Activated CD8-positive, alpha-beta memory T cell treated with anti-CD3 and anti-CD28 coated beads for 24 hours (primary cell): Measurements from ENCODE around the gene CENPP.

ENCODE experiments used
- DNase-seq: peaks from one replicate; pipeline ENCODE4 v3.0.0-alpha.2; 2020

CENPP gene

GRCh38 chr9:92513349-92513748 is 187.6 kb downstream of the CENPP start:
- no peak for DNase-seq

GRCh38 chr9:92514635-92515034 is 188.9 kb downstream of the CENPP start:
- no peak for DNase-seq

GRCh38 chr9:92516521-92516920 is 190.8 kb downstream of the CENPP start:
- DNase-seq: no peak

- DNase-seq: no peak
Observed at GRCh38 chr9:92517046-92517445, 191.3 kb downstream of the CENPP start.

DNA sequence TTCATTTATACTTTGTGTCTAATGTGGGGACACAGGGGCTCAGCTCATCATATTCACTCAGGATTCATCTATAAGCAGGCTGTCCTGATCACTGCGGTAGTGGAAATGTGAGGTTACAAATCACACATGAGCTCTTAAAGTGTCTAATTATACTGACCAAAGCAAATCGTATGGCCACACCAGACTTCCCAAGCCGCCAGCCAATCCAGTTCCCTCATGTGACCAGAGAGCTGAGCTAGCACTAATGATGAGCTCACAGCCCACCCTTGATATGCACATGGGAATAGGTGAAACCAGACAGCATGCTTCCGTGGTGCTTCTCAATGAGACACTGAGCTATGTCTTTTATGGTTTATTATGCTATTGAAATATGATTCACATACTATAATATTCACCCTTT is 192.4 kb downstream of the CENPP start:
- no peak for DNase-seq

- DNase-seq: no peak
Observed at GRCh38 chr9:92520837-92521236, 195.1 kb downstream of the CENPP start.

DNA sequence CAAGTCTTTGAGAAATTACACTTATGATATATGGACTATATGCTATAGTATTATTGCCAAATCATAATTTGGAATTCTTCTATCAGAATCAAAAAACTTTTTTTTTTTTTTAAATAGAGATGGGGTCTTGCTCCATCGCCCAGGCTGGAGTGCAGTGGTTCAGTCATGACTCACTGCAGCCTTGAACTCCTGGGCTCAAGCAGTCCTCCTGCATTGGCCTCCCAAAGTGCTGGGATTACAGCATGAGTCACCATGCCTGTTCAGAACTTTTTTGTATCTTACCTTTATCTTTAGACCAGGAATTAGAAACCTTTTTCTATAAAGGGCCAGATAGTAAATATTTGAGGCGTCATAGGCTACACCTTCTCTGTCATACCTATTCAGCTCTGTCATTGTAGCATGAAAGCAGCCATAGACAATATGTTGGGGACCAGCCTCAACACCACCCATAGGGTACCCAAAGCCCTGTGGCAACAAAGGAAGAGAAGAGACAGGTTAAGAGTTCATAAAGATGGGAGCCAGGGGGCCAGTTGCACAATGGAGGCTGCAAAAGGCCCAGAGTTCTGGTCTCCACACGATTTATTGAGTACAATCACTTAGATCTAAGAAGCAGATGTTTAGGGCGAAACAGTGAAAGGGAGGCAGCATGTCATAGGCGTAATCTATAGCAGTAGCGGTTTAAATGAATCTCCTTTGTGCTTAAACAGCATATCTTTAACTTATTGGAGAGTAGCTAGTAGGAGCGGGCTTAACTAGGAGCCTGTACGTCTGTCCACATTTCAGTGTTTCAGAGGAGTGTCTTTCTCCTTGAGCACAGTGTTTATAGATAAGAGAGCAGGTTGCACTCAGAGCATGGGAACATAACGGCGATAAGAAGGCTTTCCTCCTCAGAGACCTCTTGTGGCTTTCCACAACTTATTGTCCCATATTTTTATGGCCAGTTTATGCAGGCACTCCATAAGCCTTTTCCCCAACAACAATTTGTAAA is 197.5 kb downstream of the CENPP start:
- no peak for DNase-seq

DNA sequence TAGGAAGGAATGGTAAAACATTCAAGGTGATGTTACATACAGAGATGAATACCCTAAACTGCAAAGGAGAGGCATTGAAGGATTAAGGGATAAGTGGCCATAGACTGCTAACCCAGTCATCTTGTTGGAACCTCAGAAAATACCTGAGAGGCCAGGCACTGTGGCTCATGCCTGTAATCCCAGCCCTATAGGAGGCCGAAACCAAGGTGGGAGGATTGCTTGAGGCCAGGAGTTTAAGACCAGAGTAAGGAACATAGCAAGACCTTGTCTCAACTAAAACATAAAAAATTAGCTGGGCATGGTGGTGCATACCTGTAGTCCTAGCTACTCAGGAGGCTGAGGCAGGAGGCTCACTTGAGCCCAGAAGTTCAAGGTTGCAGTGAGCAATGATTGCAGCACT is 199.1 kb downstream of the CENPP start:
- no peak for DNase-seq

DNA sequence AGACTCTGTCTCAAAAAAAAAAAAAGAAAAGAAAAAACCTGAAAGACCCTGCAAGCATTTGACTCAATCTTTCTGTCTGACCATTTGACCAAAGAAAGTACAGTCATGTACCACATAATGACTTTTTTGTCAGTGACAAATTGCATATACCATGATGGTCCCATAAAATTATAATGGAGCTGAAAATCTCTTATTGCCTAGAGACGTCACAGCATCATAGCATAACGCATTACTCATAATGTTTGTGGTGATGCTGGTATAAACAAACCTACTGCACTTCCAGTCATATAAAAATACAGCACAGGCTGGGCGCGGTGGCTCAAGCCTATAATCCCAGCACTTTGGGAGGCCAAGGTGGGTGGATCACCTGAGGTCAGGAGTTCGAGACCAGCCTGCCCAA is 199.6 kb downstream of the CENPP start:
- no peak for DNase-seq

- no peak for DNase-seq
Observed at GRCh38 chr9:92527291-92527828, 201.6 kb downstream of the CENPP start.

DNA sequence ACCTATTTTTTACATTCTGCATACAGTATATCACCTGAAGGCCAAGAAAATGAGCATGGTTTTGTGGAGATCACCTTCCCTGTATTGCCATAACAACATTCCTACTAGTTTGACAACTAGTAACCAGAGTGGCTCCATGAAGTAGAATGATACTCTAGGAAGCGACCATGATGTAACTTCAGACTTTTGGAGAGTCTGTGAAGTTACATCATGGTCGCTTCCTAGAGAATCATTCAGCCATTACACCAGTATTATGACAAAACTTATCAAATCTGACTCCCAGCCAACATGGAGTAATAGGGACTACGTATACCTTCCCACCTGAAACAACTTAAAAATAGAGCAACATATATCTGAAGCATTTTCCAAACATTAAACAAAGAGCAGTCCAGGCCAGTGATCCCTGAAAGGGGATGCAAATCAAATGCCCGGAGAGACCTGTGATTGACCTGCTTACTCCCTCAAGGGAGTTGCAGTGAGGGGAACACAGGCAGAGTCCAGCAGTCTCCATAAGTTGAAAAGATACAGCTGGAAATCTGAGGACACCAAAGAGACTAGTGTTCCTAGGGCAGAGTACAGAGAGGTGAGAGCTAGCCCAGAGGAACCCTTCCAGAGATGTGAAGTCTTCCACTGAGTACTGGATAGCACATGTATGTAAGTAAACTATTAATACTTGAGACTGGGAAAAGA is 202.2 kb downstream of the CENPP start:
- no peak for DNase-seq

GRCh38 chr9:92528522-92528849 is 202.7 kb downstream of the CENPP start:
- DNase-seq: no peak

DNA sequence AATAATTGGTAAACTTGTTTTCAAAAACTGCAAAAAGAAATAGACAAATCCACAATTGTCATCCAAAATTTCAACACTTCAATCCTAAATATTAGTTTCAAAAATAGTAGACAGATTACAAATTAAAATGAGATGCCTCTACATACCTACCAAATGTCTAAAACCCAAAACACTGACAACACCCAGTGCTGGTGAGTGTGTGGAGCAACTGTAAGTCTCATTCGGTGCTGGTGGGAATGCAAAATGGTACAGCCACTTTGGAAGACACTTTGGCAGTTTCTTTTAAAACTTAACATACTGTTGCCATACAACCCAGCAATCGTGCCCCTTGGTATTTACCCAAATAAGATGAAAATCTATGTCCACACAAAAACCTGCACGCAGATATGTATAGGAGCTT is 203.4 kb downstream of the CENPP start:
- no peak for DNase-seq

DNA sequence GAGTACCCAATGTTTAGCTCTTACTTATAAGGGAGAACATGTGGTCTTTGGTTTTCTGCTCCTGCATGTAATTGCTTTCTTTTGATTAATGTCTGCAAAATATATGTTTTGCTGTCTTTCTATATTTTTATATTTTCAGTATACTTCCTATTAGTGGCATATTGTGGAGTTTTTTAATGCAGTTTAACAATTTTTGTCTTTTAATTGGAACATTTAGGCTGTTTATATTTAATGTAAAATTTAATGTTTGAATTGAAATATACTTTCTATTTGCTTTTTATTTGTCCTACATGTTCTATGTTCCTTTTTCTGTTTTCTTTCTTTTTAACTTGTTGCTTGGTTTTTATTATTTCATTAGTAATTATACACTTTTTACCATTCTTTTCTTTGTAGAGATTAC is 205.1 kb downstream of the CENPP start:
- no peak for DNase-seq

DNA sequence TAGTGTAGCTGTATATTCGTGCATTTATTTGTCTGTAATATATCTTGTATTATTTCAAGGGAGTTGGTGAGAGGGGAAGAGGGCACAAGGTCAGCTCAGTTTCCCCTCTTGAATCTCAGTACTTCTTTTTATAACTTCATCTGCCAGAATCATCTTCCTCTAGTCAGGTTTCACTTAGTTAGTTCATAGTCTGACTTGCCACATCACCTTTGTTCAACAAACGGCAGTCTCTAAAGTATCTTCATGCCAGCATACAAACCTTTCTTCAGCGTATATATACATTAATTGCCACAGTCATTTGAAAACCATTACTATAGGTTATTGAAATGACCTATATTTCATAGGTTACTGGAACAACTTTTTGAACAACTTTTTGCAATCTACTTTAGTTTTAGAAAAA is 208.5 kb downstream of the CENPP start:
- DNase-seq: no peak

DNA sequence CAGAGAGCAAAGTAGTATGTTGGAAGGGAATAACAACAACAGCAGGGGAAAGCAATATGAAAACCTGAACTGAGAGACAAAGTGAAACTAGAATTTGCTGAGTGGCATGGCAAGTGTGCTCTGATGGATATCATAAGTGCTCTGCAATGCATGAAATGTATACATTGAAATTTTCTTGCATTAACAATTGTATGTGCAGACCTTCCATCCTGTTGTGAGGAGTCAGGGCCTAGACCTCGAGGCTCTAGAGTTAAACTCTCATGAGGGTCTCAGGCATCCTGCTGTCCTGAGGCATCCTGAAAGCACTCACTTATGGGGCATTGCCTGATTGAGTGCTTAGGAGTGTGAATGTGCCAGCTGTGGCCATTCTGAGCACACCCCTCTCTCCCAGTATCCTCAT is 208.9 kb downstream of the CENPP start:
- no peak for DNase-seq

DNA sequence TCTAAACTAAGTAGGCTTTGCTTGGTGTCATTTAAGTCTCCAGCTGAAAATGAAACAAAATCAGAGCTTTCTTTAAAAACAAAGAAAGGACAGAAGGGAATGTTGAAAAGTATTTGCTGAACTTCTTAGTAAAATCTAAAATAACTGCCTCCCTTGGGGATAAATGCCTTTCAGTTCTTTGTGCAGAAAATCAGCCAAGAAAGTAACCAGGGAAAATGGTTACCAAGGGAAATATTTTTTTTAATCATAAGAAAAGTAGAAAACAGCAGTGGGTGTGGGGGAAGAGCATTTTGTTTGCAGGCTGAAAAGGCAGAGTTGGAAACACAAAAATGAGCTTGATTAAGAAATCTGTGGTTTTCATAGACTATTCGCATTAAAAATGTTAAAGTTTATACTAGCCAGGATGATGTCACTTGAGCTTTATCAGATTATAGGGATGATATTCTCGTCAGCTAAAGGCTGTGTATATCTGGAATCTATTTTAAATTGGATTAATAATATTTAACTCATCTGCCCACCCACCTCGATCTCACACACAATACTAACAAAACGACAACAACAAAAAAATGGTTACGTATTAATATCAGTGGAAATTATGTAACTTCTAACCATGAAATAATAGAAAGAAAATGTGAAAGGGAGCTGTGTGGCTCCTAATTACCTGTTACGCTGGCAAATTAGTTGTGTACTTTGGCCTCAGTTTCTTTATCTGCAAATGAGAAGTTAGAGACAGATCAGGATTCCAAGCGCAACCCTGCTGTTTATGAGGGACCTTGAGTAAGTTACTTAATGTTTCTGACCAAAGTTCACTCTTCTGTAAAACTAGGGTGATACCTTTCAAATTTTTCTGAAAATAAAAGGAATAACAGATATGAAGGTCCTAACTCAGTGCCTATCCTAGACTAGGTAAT is 210.4 kb downstream of the CENPP start, which contains the start of gene ECM2:
Gene ECM2 (minus strand): TSS at position 51 of the 911 bp plus-strand sequence. CDS start 13,124 bp downstream, outside the sequence.
- no peak for DNase-seq

- DNase-seq: no peak
Observed at GRCh38 chr9:92538541-92538940, 212.8 kb downstream of the CENPP start.

DNA sequence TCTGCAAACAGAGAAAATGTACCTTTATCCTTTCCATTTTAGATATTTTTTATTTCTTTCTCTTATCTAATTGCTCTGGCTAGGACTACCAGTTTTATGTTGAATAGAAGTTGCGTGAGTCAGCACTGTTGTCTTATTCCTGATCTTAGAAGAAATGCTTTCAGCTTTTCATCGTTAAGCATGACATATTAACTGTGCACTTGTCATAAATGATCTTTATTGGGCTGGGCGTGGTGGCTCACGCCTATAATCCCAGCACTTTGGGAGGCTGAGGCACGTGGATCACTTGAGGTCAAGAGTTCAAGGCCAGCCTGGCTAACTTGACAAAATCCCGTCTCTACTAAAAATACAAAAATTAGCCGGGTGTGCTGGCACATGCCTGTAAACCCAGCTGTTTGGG is 218.2 kb downstream of the CENPP start:
- no peak for DNase-seq

GRCh38 chr9:92545002-92545510 is 219.3 kb downstream of the CENPP start:
- DNase-seq: no peak

GRCh38 chr9:92547356-92547755 is 221.6 kb downstream of the CENPP start:
- no peak for DNase-seq

GRCh38 chr9:92550765-92551164 is 225.0 kb downstream of the CENPP start:
- DNase-seq: no peak
